ENCODE data around the gene NUDT3.

Gene NUDT3

DNA sequence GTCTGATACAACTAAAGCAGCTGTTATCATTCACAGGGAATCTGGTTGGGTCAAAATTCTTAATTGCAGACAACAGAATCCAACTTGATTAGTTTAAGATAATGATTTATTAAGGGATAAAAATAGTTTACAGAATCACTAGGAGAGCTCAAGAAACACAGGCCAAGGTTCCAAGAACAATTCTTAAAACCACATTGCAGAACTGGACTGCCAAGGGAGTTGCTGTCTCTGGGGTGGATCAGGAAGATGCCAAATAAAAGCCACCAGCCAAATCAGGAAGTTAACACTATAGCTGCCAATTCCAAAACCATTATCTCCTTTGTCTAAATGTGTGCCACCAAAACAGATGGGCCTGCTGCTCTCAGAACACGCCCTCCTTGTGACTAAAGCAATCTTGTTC, 53.7 kb downstream of the NUDT3 start:
- TF ChIP-seq CREB1 (IDR thresholded peaks at IDR 0.05; ENCODE audit: low read depth), result no peak
- no peak for TF ChIP-seq CEBPB (IDR thresholded peaks at IDR 0.05)
- TF ChIP-seq, protein P1, sequence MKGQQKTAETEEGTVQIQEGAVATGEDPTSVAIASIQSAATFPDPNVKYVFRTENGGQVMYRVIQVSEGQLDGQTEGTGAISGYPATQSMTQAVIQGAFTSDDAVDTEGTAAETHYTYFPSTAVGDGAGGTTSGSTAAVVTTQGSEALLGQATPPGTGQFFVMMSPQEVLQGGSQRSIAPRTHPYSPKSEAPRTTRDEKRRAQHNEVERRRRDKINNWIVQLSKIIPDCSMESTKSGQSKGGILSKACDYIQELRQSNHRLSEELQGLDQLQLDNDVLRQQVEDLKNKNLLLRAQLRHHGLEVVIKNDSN (IDR thresholded peaks at IDR 0.05), result no peak
- TF ChIP-seq RAD21 (IDR thresholded peaks at IDR 0.05; ENCODE audit: low read depth), result no peak
- TF ChIP-seq TCF12 (IDR thresholded peaks at IDR 0.05; ENCODE audit: low read depth), result no peak
- TF ChIP-seq, protein P2, sequence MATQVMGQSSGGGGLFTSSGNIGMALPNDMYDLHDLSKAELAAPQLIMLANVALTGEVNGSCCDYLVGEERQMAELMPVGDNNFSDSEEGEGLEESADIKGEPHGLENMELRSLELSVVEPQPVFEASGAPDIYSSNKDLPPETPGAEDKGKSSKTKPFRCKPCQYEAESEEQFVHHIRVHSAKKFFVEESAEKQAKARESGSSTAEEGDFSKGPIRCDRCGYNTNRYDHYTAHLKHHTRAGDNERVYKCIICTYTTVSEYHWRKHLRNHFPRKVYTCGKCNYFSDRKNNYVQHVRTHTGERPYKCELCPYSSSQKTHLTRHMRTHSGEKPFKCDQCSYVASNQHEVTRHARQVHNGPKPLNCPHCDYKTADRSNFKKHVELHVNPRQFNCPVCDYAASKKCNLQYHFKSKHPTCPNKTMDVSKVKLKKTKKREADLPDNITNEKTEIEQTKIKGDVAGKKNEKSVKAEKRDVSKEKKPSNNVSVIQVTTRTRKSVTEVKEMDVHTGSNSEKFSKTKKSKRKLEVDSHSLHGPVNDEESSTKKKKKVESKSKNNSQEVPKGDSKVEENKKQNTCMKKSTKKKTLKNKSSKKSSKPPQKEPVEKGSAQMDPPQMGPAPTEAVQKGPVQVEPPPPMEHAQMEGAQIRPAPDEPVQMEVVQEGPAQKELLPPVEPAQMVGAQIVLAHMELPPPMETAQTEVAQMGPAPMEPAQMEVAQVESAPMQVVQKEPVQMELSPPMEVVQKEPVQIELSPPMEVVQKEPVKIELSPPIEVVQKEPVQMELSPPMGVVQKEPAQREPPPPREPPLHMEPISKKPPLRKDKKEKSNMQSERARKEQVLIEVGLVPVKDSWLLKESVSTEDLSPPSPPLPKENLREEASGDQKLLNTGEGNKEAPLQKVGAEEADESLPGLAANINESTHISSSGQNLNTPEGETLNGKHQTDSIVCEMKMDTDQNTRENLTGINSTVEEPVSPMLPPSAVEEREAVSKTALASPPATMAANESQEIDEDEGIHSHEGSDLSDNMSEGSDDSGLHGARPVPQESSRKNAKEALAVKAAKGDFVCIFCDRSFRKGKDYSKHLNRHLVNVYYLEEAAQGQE (IDR thresholded peaks at IDR 0.05; ENCODE audit: low read depth), result no peak
- TF ChIP-seq FOXM1 (IDR thresholded peaks at IDR 0.05; ENCODE audit: borderline replicate concordance, low read depth), result no peak
- no peak for TF ChIP-seq ZBTB7A (IDR thresholded peaks at IDR 0.05; ENCODE audit: low read depth)
- TF ChIP-seq TAF1 (IDR thresholded peaks at IDR 0.05; ENCODE audit: low read depth), result no peak
- no peak for TF ChIP-seq MAX (IDR thresholded peaks at IDR 0.05)
- no peak for TF ChIP-seq TEAD4 (IDR thresholded peaks at IDR 0.05)

GRCh38 chr6:34338377-34338776, 54.1 kb downstream of the NUDT3 start:
- TF ChIP-seq TCF12 (IDR thresholded peaks at IDR 0.05; ENCODE audit: low read depth), result no peak
- TF ChIP-seq ZBTB7A (IDR thresholded peaks at IDR 0.05; ENCODE audit: low read depth), result no peak
- TF ChIP-seq YY1 (IDR thresholded peaks at IDR 0.05; ENCODE audit: low read depth), result no peak
- TF ChIP-seq, protein P1 (IDR thresholded peaks at IDR 0.05), result no peak
- no peak for TF ChIP-seq CEBPB (IDR thresholded peaks at IDR 0.05)
- no peak for TF ChIP-seq MAX (IDR thresholded peaks at IDR 0.05)
- no peak for TF ChIP-seq NFIC (IDR thresholded peaks at IDR 0.05)
- TF ChIP-seq RAD21 (IDR thresholded peaks at IDR 0.05; ENCODE audit: low read depth), result no peak
- TF ChIP-seq EP300 (IDR thresholded peaks at IDR 0.05; ENCODE audit: borderline replicate concordance), result no peak
- no peak for TF ChIP-seq TEAD4 (IDR thresholded peaks at IDR 0.05)
- TF ChIP-seq, protein P2 (IDR thresholded peaks at IDR 0.05; ENCODE audit: low read depth), result no peak
- TF ChIP-seq CREB1 (IDR thresholded peaks at IDR 0.05; ENCODE audit: low read depth), result no peak
- TF ChIP-seq TAF1 (IDR thresholded peaks at IDR 0.05; ENCODE audit: low read depth), result no peak

DNA sequence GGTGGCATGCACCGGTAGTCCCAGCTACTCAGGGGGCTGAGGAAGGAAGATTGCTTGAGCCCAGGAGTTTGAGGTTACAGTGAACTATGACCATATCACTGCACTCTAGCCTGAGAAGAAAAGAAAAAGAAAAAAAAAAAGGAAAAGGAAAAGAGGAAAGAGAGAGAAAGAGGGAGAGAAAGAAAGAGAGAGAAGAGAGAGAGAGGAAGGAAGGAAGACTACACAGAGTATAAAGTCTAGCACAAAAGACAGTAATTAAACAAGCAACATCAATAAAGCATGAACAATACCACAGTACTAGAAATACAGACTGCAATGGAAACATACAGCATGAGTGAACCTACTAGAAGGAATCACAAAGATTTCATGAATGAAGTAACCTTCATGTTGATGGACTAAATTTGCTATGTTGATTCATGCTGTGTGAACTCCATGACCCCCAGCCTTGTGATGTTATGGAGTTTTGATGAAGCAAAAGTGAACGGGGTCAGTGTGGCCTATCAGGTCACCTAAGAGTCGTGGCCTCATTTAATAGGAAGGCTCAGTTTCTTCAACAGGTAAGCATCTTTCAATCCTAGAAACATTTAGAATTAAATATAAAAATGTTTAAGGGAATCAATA, 57.6 kb downstream of the NUDT3 start:
- TF ChIP-seq TAF1 (IDR thresholded peaks at IDR 0.05; ENCODE audit: low read depth), result no peak
- TF ChIP-seq RAD21 (IDR thresholded peaks at IDR 0.05; ENCODE audit: low read depth), result no peak
- TF ChIP-seq TCF12 (IDR thresholded peaks at IDR 0.05; ENCODE audit: low read depth), result no peak
- TF ChIP-seq TEAD4 (IDR thresholded peaks at IDR 0.05), result no peak
- TF ChIP-seq EP300 (IDR thresholded peaks at IDR 0.05; ENCODE audit: borderline replicate concordance), result no peak
- TF ChIP-seq, protein P2 (IDR thresholded peaks at IDR 0.05; ENCODE audit: low read depth), result no peak
- TF ChIP-seq YY1 (IDR thresholded peaks at IDR 0.05; ENCODE audit: low read depth), result no peak
- no peak for TF ChIP-seq EGR1 (IDR thresholded peaks at IDR 0.05)
- no peak for TF ChIP-seq CEBPB (IDR thresholded peaks at IDR 0.05)
- no peak for TF ChIP-seq CREB1 (IDR thresholded peaks at IDR 0.05; ENCODE audit: low read depth)
- no peak for TF ChIP-seq FOXM1 (IDR thresholded peaks at IDR 0.05; ENCODE audit: borderline replicate concordance, low read depth)
- no peak for TF ChIP-seq NFIC (IDR thresholded peaks at IDR 0.05)
- TF ChIP-seq ZBTB7A (IDR thresholded peaks at IDR 0.05; ENCODE audit: low read depth), result no peak
- TF ChIP-seq MAX (IDR thresholded peaks at IDR 0.05), result no peak
- TF ChIP-seq, protein P1 (IDR thresholded peaks at IDR 0.05), result no peak
